WI38 (cell line): ENCODE data around the gene IQSEC1.

Experiments
- H3K4me3 ChIP-seq: 2 replicates; pipeline ENCODE4 v1.5.1; 2011; ENCODE audit warnings: low read depth, mild to moderate bottlenecking, control low read depth, low read length
- TF ChIP-seq, protein P1 (sequence below): IDR thresholded peaks from 2 replicates; pipeline ENCODE4 v1.5.1; 2012; ENCODE audit warnings: low read depth, mild to moderate bottlenecking, control low read depth, low read length

The IQSEC1 gene

GRCh38 chr3:12985148-12985547 is 88.1 kb downstream of the IQSEC1 start:
- H3K4me3 ChIP-seq: no peak overlapping the region
- TF ChIP-seq, protein P1, sequence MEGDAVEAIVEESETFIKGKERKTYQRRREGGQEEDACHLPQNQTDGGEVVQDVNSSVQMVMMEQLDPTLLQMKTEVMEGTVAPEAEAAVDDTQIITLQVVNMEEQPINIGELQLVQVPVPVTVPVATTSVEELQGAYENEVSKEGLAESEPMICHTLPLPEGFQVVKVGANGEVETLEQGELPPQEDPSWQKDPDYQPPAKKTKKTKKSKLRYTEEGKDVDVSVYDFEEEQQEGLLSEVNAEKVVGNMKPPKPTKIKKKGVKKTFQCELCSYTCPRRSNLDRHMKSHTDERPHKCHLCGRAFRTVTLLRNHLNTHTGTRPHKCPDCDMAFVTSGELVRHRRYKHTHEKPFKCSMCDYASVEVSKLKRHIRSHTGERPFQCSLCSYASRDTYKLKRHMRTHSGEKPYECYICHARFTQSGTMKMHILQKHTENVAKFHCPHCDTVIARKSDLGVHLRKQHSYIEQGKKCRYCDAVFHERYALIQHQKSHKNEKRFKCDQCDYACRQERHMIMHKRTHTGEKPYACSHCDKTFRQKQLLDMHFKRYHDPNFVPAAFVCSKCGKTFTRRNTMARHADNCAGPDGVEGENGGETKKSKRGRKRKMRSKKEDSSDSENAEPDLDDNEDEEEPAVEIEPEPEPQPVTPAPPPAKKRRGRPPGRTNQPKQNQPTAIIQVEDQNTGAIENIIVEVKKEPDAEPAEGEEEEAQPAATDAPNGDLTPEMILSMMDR: no peak

DNA sequence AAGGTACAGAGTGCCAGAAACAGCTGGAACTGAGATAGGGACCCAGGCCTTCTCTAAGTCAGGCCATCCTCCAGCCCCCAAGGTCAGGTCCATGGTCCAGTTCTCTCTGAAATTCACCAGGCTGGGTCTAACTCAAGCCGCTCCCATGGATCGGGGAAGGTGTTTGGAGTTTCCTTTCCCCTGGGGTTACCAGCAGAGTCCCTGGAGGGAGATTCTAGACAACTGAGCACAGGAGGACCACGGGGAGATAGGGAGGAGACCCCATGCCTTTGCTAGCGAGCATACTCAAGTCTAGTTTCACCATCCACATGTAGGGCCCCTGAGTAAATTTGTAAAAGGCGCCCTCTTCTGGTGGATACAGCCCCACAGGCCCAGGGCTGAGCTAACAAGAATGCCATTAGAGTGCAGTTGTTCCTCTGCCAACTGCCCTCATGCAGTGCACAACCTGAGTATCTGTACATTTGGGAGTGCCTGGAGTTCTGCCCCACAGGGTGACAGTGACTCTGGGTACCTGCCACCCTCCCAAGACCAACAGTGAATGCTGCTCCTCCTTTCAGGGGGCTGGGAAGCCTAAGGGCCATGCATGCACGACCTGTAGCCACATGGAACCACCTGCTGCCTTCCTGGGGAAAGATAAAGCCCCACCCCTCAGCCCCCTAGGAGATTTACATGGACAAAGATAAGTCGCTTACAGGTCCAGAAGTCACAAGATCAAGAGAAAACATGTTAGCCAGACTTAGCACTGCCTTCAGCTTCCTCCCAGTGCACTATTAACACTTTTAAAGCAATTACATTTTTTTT is 89.0 kb downstream of the IQSEC1 start:
- no peak overlapping the region for H3K4me3 ChIP-seq
- TF ChIP-seq, protein P1: peak; percentile 66

GRCh38 chr3:12983319-12983718 is 89.9 kb downstream of the IQSEC1 start:
- TF ChIP-seq, protein P1: no peak
- H3K4me3 ChIP-seq: no peak overlapping the region

GRCh38 chr3:12982619-12983101 is 90.6 kb downstream of the IQSEC1 start:
- TF ChIP-seq, protein P1: no peak
- H3K4me3 ChIP-seq: no peak overlapping the region

DNA sequence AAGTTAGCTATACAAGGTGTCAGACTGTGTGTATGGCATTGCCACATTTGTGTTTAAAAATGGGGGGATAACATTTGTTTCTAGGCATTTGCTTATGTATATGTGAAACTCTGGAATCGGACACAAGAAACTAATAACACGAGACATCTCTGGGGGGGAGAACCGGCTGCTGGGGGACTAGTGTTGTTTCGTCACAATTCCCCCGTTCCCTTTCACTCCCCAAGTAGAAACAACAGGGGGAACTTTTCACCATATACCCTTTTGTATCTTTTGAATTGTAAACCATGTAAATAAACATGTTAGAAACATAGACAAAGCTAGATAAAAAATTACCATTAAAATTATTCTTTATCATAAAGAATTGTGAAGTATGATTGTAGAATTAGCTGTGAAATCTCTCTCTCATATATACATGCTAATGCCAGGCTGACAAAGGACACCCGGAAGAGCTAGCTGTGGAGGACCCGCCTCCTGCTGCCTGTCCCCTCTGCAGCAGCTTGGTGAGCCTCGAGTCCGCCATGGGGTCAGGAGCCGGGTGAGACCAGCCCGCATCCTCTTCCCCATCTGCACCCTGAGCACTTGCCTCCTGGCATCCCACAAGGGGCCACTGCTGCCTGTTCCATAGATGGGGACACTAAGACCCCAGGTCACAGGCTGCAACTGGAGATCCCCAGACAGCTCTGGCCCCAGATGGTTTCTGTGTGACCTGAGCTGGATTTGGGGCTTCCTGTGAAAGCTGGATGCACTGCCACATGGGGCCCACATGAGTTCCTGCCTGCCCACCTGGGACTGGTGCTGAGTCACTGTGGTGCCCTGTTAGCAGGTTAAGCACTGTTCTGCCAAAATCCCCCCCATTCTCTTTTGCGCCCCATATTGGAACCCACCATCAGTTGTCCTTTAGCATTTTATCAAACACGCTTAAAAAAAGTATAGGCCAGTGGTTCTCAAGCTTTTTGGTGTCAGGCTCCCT is 91.6 kb downstream of the IQSEC1 start:
- TF ChIP-seq, protein P1: no peak
- no peak overlapping the region for H3K4me3 ChIP-seq

GRCh38 chr3:12980596-12981290 is 92.5 kb downstream of the IQSEC1 start:
- no peak overlapping the region for H3K4me3 ChIP-seq
- TF ChIP-seq, protein P1: no peak
